Measurements from ENCODE around the gene CYTH2.

CYTH2 gene

GRCh38 chr19:48444129-48444935 lies 24.8 kb upstream of the CYTH2 start:
- Histone ChIP-seq H3K4me3 (ENCODE audit: low read depth, low read length) (peak overlapping the region; percentile 85; the same call in 1 of the 2 replicates), H3K27me3 (ENCODE audit: control insufficient read depth, insufficient read depth, low read length) (peaks cover 19% of the 10 kb centered on the region; the same call in 1 of the 2 replicates), H3K27ac (ENCODE audit: low read depth, low read length) (no peak overlapping the region), H3K4me1 (ENCODE audit: control insufficient read depth, insufficient read depth, low read length) (peaks cover 7% of the 10 kb centered on the region), H3K9me3 (ENCODE audit: control insufficient read depth, insufficient read depth, low read depth, low read length) (no peaks in the 10 kb centered on the region), H3K9ac (ENCODE audit: low read length) (no peak overlapping the region), H3K36me3 (ENCODE audit: control insufficient read depth, insufficient read depth, low read length) (peaks cover 36% of the 10 kb centered on the region)

- Histone ChIP-seq H3K9ac (ENCODE audit: low read length) (no peak overlapping the region), H3K9me3 (ENCODE audit: control insufficient read depth, insufficient read depth, low read depth, low read length) (no peaks in the 10 kb centered on the region), H3K27ac (ENCODE audit: low read depth, low read length) (no peak overlapping the region), H3K36me3 (ENCODE audit: control insufficient read depth, insufficient read depth, low read length) (peaks cover 41% of the 10 kb centered on the region), H3K27me3 (ENCODE audit: control insufficient read depth, insufficient read depth, low read length) (peaks cover 19% of the 10 kb centered on the region; the same call in 1 of the 2 replicates), H3K4me3 (ENCODE audit: low read depth, low read length) (peak overlapping the region; percentile 85), H3K4me1 (ENCODE audit: control insufficient read depth, insufficient read depth, low read length) (peaks cover 7% of the 10 kb centered on the region)
Observed at GRCh38 chr19:48444936-48445200, 24.3 kb upstream of the CYTH2 start.

- H3K27ac ChIP-seq (ENCODE audit: low read depth, low read length), result no peak overlapping the region
- peaks cover 19% of the 10 kb centered on the region; the same call in 1 of the 2 replicates for H3K27me3 ChIP-seq (ENCODE audit: control insufficient read depth, insufficient read depth, low read length)
- peak overlapping the region; percentile 85 for H3K4me3 ChIP-seq (ENCODE audit: low read depth, low read length)
- peaks cover 45% of the 10 kb centered on the region for H3K36me3 ChIP-seq (ENCODE audit: control insufficient read depth, insufficient read depth, low read length)
- peaks cover 7% of the 10 kb centered on the region for H3K4me1 ChIP-seq (ENCODE audit: control insufficient read depth, insufficient read depth, low read length)
- peak overlapping the region; percentile 94 for H3K9ac ChIP-seq (ENCODE audit: low read length)
- H3K9me3 ChIP-seq (ENCODE audit: control insufficient read depth, insufficient read depth, low read depth, low read length), result no peaks in the 10 kb centered on the region
Observed at GRCh38 chr19:48445256-48445605, 23.9 kb upstream of the CYTH2 start.

- Histone ChIP-seq H3K9ac (ENCODE audit: low read length) (peak within 1 kb of the TSS; percentile 94), H3K4me1 (ENCODE audit: control insufficient read depth, insufficient read depth, low read length) (peaks cover 7% of the 10 kb centered on the region), H3K9me3 (ENCODE audit: control insufficient read depth, insufficient read depth, low read depth, low read length) (no peaks in the 10 kb centered on the region), H3K36me3 (ENCODE audit: control insufficient read depth, insufficient read depth, low read length) (peaks cover 51% of the 10 kb centered on the region), H3K27ac (ENCODE audit: low read depth, low read length) (peak within 1 kb of the TSS; percentile 83), H3K4me3 (ENCODE audit: low read depth, low read length) (peak within 1 kb of the TSS; percentile 85), H3K27me3 (ENCODE audit: control insufficient read depth, insufficient read depth, low read length) (peaks cover 19% of the 10 kb centered on the region; the same call in 1 of the 2 replicates)
Observed at GRCh38 chr19:48445606-48446481, 23.3 kb upstream of the CYTH2 start, which contains the start of gene GRWD1. GRWD1 (plus strand) TSS chr19:48445983; CDS start chr19:48446006, 23 bp downstream.

GRCh38 chr19:48446579-48446978 lies 22.6 kb upstream of the CYTH2 start:
- Histone ChIP-seq H3K27me3 (ENCODE audit: control insufficient read depth, insufficient read depth, low read length) (peaks cover 19% of the 10 kb centered on the region; the same call in 1 of the 2 replicates), H3K9me3 (ENCODE audit: control insufficient read depth, insufficient read depth, low read depth, low read length) (no peaks in the 10 kb centered on the region), H3K4me3 (ENCODE audit: low read depth, low read length) (peak overlapping the region; percentile 85), H3K9ac (ENCODE audit: low read length) (peak overlapping the region; percentile 94), H3K27ac (ENCODE audit: low read depth, low read length) (peak overlapping the region; percentile 83; the same call in 1 of the 2 replicates), H3K4me1 (ENCODE audit: control insufficient read depth, insufficient read depth, low read length) (peaks cover 7% of the 10 kb centered on the region), H3K36me3 (ENCODE audit: control insufficient read depth, insufficient read depth, low read length) (peaks cover 55% of the 10 kb centered on the region)

- no peak overlapping the region for H3K27ac ChIP-seq (ENCODE audit: low read depth, low read length)
- H3K27me3 ChIP-seq (ENCODE audit: control insufficient read depth, insufficient read depth, low read length), result peaks cover 8% of the 10 kb centered on the region; the same call in 1 of the 2 replicates
- H3K4me1 ChIP-seq (ENCODE audit: control insufficient read depth, insufficient read depth, low read length), result peaks cover 7% of the 10 kb centered on the region
- H3K9me3 ChIP-seq (ENCODE audit: control insufficient read depth, insufficient read depth, low read depth, low read length), result no peaks in the 10 kb centered on the region
- peaks cover 66% of the 10 kb centered on the region for H3K36me3 ChIP-seq (ENCODE audit: control insufficient read depth, insufficient read depth, low read length)
- no peak overlapping the region for H3K4me3 ChIP-seq (ENCODE audit: low read depth, low read length)
- no peak overlapping the region for H3K9ac ChIP-seq (ENCODE audit: low read length)
Observed at GRCh38 chr19:48448563-48448962, 20.6 kb upstream of the CYTH2 start.

- Histone ChIP-seq H3K27ac (ENCODE audit: low read depth, low read length) (no peak overlapping the region), H3K9me3 (ENCODE audit: control insufficient read depth, insufficient read depth, low read depth, low read length) (no peaks in the 10 kb centered on the region), H3K9ac (ENCODE audit: low read length) (no peak overlapping the region), H3K4me1 (ENCODE audit: control insufficient read depth, insufficient read depth, low read length) (no peaks in the 10 kb centered on the region; the same call in 1 of the 2 replicates), H3K27me3 (ENCODE audit: control insufficient read depth, insufficient read depth, low read length) (no peaks in the 10 kb centered on the region), H3K4me3 (ENCODE audit: low read depth, low read length) (no peak overlapping the region), H3K36me3 (ENCODE audit: control insufficient read depth, insufficient read depth, low read length) (peaks cover 82% of the 10 kb centered on the region)
Observed at GRCh38 chr19:48450441-48450840, 18.7 kb upstream of the CYTH2 start.

GRCh38 chr19:48450863-48451262 lies 18.3 kb upstream of the CYTH2 start:
- H3K9me3 ChIP-seq (ENCODE audit: control insufficient read depth, insufficient read depth, low read depth, low read length), result no peaks in the 10 kb centered on the region
- peaks cover 86% of the 10 kb centered on the region for H3K36me3 ChIP-seq (ENCODE audit: control insufficient read depth, insufficient read depth, low read length)
- H3K9ac ChIP-seq (ENCODE audit: low read length), result no peak overlapping the region
- H3K27me3 ChIP-seq (ENCODE audit: control insufficient read depth, insufficient read depth, low read length), result no peaks in the 10 kb centered on the region
- H3K4me1 ChIP-seq (ENCODE audit: control insufficient read depth, insufficient read depth, low read length), result no peaks in the 10 kb centered on the region; the same call in 1 of the 2 replicates
- no peak overlapping the region for H3K27ac ChIP-seq (ENCODE audit: low read depth, low read length)
- H3K4me3 ChIP-seq (ENCODE audit: low read depth, low read length), result no peak overlapping the region

GRCh38 chr19:48451624-48452023 lies 17.5 kb upstream of the CYTH2 start:
- H3K4me1 ChIP-seq (ENCODE audit: control insufficient read depth, insufficient read depth, low read length), result no peaks in the 10 kb centered on the region; the same call in 1 of the 2 replicates
- peaks cover 91% of the 10 kb centered on the region for H3K36me3 ChIP-seq (ENCODE audit: control insufficient read depth, insufficient read depth, low read length)
- no peaks in the 10 kb centered on the region for H3K27me3 ChIP-seq (ENCODE audit: control insufficient read depth, insufficient read depth, low read length)
- H3K27ac ChIP-seq (ENCODE audit: low read depth, low read length), result no peak overlapping the region
- no peak overlapping the region for H3K9ac ChIP-seq (ENCODE audit: low read length)
- H3K9me3 ChIP-seq (ENCODE audit: control insufficient read depth, insufficient read depth, low read depth, low read length), result no peaks in the 10 kb centered on the region
- no peak overlapping the region for H3K4me3 ChIP-seq (ENCODE audit: low read depth, low read length)

- Histone ChIP-seq H3K4me1 (ENCODE audit: control insufficient read depth, insufficient read depth, low read length) (no peaks in the 10 kb centered on the region), H3K27ac (ENCODE audit: low read depth, low read length) (no peak overlapping the region), H3K9ac (ENCODE audit: low read length) (no peak overlapping the region), H3K27me3 (ENCODE audit: control insufficient read depth, insufficient read depth, low read length) (no peaks in the 10 kb centered on the region), H3K9me3 (ENCODE audit: control insufficient read depth, insufficient read depth, low read depth, low read length) (no peaks in the 10 kb centered on the region), H3K36me3 (ENCODE audit: control insufficient read depth, insufficient read depth, low read length) (peaks cover 92% of the 10 kb centered on the region), H3K4me3 (ENCODE audit: low read depth, low read length) (no peak overlapping the region)
Observed at GRCh38 chr19:48452289-48453190, 16.6 kb upstream of the CYTH2 start.

All from HUES6 (cell line).